HepG2 (cell line): Measurements from ENCODE around the gene HPCAL1. TPM values are rescaled to one million over a fixed set of nuclear protein-coding genes. Genes with fewer than 3 reads are reported as not detected.

Experiments used
- EEA1 ChIP-seq: sonication (generic); formaldehyde crosslinking; IDR thresholded peaks from 2 replicates; pipeline ENCODE4 v1.5.1; 2020; ENCODE audit warnings: mild to moderate bottlenecking, missing genetic modification reagents, borderline replicate concordance
- ELF3 ChIP-seq: IDR thresholded peaks from 2 replicates; pipeline ENCODE4 v1.6.1; 2016; ENCODE audit warnings: missing genetic modification reagents, missing compliant biosample characterization
- EP300 ChIP-seq, 3 experiments: sonication (generic) in 1 of 3; formaldehyde crosslinking in 1 of 3; IDR thresholded peaks; 2 replicates each; pipeline versions ENCODE4 v1.5.1 to v1.6.1; 2011 to 2020; ENCODE audit warnings: low read depth in 2 of 3, low read length in 2 of 3, borderline replicate concordance in 1 of 3, improper control_type of control experiment in 1 of 3, mild to moderate bottlenecking in 1 of 3, missing genetic modification reagents in 1 of 3, moderate library complexity in 1 of 3
- FOXP1 ChIP-seq, 2 experiments: fragments of 450-650 bp in 1 of 2; IDR thresholded peaks; 2 replicates each; pipeline ENCODE4 v1.6.1; 2017 to 2018; ENCODE audit warnings: antibody characterized with exemption in 1 of 2
- KDM3A ChIP-seq: IDR thresholded peaks from 2 replicates; pipeline ENCODE4 v1.6.1; 2018; ENCODE audit warnings: low read depth, missing compliant biosample characterization
- KLF12 ChIP-seq: sonication (generic); formaldehyde crosslinking; IDR thresholded peaks from 2 replicates; pipeline ENCODE4 v1.4.0; 2020; ENCODE audit warnings: missing genetic modification reagents, borderline replicate concordance
- LCORL ChIP-seq, 2 experiments: fragments of 450-650 bp in 1 of 2; sonication (generic) in 1 of 2; formaldehyde crosslinking in 1 of 2; IDR thresholded peaks; 2 replicates each; pipeline versions ENCODE4 v1.5.0 to v1.6.1; 2017 to 2020; ENCODE audit warnings: antibody characterized with exemption in 1 of 2, missing genetic modification reagents in 1 of 2
- RFX1 ChIP-seq: fragments of 450-650 bp; IDR thresholded peaks from 2 replicates; pipeline ENCODE4 v1.6.1; 2017
- RFXAP ChIP-seq: sonication (generic); formaldehyde crosslinking; IDR thresholded peaks from 2 replicates; pipeline ENCODE4 v1.4.0; 2020; ENCODE audit warnings: missing genetic modification reagents, borderline replicate concordance
- SPEN ChIP-seq: sonication (generic); formaldehyde crosslinking; IDR thresholded peaks from 2 replicates; pipeline ENCODE4 v1.5.1; 2020; ENCODE audit warnings: low read depth, mild to moderate bottlenecking, missing genetic modification reagents
- TP53 ChIP-seq: sonication (generic); formaldehyde crosslinking; conservative IDR thresholded peaks from 2 replicates; pipeline ENCODE4 v1.4.0; 2020; ENCODE audit warnings: missing genetic modification reagents
- ZNF543 ChIP-seq: sonication (generic); formaldehyde crosslinking; IDR thresholded peaks from 2 replicates; pipeline ENCODE4 v1.4.0; 2020; ENCODE audit warnings: mild to moderate bottlenecking, missing genetic modification reagents
- ZNF891 ChIP-seq: sonication (generic); formaldehyde crosslinking; IDR thresholded peaks from 2 replicates; pipeline ENCODE4 v1.5.0; 2020; ENCODE audit warnings: mild to moderate bottlenecking, missing genetic modification reagents
- polyA plus RNA-seq, 8 experiments: library from polyadenylated mRNA; depleted of rRNA in 3 of 8; stranded (reverse) in 7 of 8; unstranded in 1 of 8; fragments of >200 nt; fragmentation: Illumina TruSeq in 4 of 8; extraction: Trizol in 4 of 8; gene quantifications; 2 replicates each; pipeline versions ENCODE4 v1.2.1 to v1.2.3, GENCODE V29; 2011 to 2016; ENCODE audit warnings: low read depth in 4 of 8, missing spikeins in 1 of 8, mixed read lengths in 1 of 8; ENCODE audit not compliant: insufficient read depth in 1 of 8
- total RNA-seq, 5 experiments: library from RNA; depleted of rRNA; stranded (reverse); fragments of >200 nt; fragmentation: Illumina TruSeq; extraction: Trizol; gene quantifications; 2 replicates each; pipeline ENCODE4 v1.2.3, GENCODE V29; 2016; ENCODE audit warnings: low read depth in 1 of 5
- TF ChIP-seq, protein P1 (sequence below): sonication (generic); formaldehyde crosslinking; IDR thresholded peaks from 2 replicates; pipeline ENCODE4 v1.5.0; 2020; ENCODE audit warnings: mild to moderate bottlenecking, missing genetic modification reagents
- TF ChIP-seq, protein P2 (sequence below): sonication (generic); formaldehyde crosslinking; IDR thresholded peaks from 2 replicates; pipeline ENCODE4 v1.9.0; 2022; ENCODE audit warnings: missing genetic modification reagents, mild to moderate bottlenecking, borderline replicate concordance
- TF ChIP-seq, protein P3 (sequence below): sonication (generic); formaldehyde crosslinking; IDR thresholded peaks from 2 replicates; pipeline ENCODE4 v1.4.0; 2020; ENCODE audit warnings: missing genetic modification reagents, mild to moderate bottlenecking, borderline replicate concordance
- TF ChIP-seq, protein P4 (sequence below): sonication (generic); formaldehyde crosslinking; IDR thresholded peaks from 2 replicates; pipeline ENCODE4 v1.4.0; 2020; ENCODE audit warnings: mild to moderate bottlenecking, missing genetic modification reagents
- TF ChIP-seq, protein P5 (sequence below): sonication (generic); formaldehyde crosslinking; IDR thresholded peaks from 2 replicates; pipeline ENCODE4 v1.5.0; 2020; ENCODE audit warnings: missing genetic modification reagents

Gene HPCAL1
- total and polyA plus RNA-seq, 2 of the 13 experiments (the other 11 are each of a cell fraction or from before 2014, with no cell fraction given) = 29.5 to 29.9 TPM

DNA sequence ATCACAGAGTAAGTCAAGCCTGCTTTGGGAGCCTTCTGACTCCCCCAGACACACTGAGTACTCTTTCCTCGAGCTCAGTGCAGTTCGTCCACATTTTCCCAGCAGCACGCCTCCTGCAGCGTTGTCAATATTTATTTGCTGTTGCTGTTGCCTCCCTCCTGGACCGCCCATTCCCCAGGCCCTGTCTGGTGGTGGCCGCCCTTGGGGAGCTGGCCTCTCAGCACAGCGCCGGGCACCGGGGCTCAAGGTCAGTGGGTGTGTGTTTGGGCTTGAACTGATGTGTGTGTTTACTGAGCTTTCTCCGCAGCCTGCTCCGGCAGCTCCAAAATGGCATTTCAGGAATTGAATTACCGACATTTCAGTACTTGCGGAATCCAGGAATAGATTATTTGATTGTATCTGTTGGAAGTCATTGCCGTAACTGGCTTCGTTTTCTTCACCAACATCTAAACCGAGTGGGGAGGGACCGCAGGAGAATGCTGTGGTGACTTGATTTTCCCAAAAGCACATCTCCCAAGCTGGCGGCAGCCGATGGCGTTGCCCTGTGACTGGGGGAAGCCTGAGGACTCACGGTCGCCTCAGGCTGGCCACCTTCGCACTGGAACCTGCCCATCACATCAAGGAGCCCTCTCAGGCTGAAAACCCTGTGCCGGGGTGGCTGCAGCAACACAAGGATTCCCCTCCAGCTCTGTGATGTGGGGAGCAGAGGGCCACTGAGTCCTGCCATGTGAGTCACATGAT, 66.0 kb downstream of the HPCAL1 start (continued):
- TF ChIP-seq, protein P1, sequence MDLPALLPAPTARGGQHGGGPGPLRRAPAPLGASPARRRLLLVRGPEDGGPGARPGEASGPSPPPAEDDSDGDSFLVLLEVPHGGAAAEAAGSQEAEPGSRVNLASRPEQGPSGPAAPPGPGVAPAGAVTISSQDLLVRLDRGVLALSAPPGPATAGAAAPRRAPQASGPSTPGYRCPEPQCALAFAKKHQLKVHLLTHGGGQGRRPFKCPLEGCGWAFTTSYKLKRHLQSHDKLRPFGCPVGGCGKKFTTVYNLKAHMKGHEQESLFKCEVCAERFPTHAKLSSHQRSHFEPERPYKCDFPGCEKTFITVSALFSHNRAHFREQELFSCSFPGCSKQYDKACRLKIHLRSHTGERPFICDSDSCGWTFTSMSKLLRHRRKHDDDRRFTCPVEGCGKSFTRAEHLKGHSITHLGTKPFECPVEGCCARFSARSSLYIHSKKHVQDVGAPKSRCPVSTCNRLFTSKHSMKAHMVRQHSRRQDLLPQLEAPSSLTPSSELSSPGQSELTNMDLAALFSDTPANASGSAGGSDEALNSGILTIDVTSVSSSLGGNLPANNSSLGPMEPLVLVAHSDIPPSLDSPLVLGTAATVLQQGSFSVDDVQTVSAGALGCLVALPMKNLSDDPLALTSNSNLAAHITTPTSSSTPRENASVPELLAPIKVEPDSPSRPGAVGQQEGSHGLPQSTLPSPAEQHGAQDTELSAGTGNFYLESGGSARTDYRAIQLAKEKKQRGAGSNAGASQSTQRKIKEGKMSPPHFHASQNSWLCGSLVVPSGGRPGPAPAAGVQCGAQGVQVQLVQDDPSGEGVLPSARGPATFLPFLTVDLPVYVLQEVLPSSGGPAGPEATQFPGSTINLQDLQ = no peak
- TF ChIP-seq ZNF543 (0 out of 2 replicates have a peak, but pooled peaks have one; percentile 11), RFX1 (peak; percentile 43; the same call in 1 of the 2 replicates), SPEN (CRISPR knock-in tag) (peak; percentile 92), KDM3A (peak; percentile 99), TP53 (CRISPR knock-in tag) (no peak), KLF12 (CRISPR knock-in tag) (peak; percentile 81), RFXAP (peak; percentile 62; the same call in 1 of the 2 replicates), EEA1 (no peak), ZNF891 (peak; percentile 56), EP300 (IDR thresholded peaks at IDR 0.05; ENCODE audit: low read depth in 2 of 2, low read length in 2 of 2) (peak in 1 of 2 experiments; percentile 82; a peak in 3 of 4 replicates), EP300 (CRISPR knock-in tag; IDR thresholded peaks at IDR 0.05; ENCODE audit: borderline replicate concordance) (peak; percentile 55; the same call in 1 of the 2 replicates), ELF3 (CRISPR knock-in tag) (peak; percentile 94), FOXP1 (IDR thresholded peaks at IDR 0.05) (peak; percentile 94), FOXP1 (CRISPR knock-in tag; IDR thresholded peaks at IDR 0.05) (peak; percentile 100), LCORL (IDR thresholded peaks at IDR 0.05) (no peak; the same call in 1 of the 2 replicates), LCORL (CRISPR knock-in tag; IDR thresholded peaks at IDR 0.05) (peak; percentile 98)
- TF ChIP-seq, protein P2, sequence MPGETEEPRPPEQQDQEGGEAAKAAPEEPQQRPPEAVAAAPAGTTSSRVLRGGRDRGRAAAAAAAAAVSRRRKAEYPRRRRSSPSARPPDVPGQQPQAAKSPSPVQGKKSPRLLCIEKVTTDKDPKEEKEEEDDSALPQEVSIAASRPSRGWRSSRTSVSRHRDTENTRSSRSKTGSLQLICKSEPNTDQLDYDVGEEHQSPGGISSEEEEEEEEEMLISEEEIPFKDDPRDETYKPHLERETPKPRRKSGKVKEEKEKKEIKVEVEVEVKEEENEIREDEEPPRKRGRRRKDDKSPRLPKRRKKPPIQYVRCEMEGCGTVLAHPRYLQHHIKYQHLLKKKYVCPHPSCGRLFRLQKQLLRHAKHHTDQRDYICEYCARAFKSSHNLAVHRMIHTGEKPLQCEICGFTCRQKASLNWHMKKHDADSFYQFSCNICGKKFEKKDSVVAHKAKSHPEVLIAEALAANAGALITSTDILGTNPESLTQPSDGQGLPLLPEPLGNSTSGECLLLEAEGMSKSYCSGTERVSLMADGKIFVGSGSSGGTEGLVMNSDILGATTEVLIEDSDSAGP (CRISPR knock-in tag) = peak; percentile 89
- TF ChIP-seq, protein P3, sequence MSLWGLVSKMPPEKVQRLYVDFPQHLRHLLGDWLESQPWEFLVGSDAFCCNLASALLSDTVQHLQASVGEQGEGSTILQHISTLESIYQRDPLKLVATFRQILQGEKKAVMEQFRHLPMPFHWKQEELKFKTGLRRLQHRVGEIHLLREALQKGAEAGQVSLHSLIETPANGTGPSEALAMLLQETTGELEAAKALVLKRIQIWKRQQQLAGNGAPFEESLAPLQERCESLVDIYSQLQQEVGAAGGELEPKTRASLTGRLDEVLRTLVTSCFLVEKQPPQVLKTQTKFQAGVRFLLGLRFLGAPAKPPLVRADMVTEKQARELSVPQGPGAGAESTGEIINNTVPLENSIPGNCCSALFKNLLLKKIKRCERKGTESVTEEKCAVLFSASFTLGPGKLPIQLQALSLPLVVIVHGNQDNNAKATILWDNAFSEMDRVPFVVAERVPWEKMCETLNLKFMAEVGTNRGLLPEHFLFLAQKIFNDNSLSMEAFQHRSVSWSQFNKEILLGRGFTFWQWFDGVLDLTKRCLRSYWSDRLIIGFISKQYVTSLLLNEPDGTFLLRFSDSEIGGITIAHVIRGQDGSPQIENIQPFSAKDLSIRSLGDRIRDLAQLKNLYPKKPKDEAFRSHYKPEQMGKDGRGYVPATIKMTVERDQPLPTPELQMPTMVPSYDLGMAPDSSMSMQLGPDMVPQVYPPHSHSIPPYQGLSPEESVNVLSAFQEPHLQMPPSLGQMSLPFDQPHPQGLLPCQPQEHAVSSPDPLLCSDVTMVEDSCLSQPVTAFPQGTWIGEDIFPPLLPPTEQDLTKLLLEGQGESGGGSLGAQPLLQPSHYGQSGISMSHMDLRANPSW = peak; percentile 79; the same call in 1 of the 2 replicates
- TF ChIP-seq, protein P4, sequence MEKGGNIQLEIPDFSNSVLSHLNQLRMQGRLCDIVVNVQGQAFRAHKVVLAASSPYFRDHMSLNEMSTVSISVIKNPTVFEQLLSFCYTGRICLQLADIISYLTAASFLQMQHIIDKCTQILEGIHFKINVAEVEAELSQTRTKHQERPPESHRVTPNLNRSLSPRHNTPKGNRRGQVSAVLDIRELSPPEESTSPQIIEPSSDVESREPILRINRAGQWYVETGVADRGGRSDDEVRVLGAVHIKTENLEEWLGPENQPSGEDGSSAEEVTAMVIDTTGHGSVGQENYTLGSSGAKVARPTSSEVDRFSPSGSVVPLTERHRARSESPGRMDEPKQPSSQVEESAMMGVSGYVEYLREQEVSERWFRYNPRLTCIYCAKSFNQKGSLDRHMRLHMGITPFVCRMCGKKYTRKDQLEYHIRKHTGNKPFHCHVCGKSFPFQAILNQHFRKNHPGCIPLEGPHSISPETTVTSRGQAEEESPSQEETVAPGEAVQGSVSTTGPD (CRISPR knock-in tag) = 0 out of 2 replicates have a peak, but pooled peaks have one; percentile 55
- TF ChIP-seq, protein P5, sequence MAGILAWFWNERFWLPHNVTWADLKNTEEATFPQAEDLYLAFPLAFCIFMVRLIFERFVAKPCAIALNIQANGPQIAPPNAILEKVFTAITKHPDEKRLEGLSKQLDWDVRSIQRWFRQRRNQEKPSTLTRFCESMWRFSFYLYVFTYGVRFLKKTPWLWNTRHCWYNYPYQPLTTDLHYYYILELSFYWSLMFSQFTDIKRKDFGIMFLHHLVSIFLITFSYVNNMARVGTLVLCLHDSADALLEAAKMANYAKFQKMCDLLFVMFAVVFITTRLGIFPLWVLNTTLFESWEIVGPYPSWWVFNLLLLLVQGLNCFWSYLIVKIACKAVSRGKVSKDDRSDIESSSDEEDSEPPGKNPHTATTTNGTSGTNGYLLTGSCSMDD (CRISPR knock-in tag) = no peak
